ENCODE data around the gene SDHAF4.

- TF ChIP-seq MAX (IDR thresholded peaks at IDR 0.05; ENCODE audit: insufficient read depth, insufficient read length) (no peak), POLR2AphosphoS5 (IDR thresholded peaks at IDR 0.05; ENCODE audit: insufficient read depth, low read depth, low read length) (peak; percentile 92), CTCF (IDR thresholded peaks at IDR 0.05; ENCODE audit: extremely low read depth in 1 of 2, insufficient read depth in 1 of 2, low read depth in 1 of 2, low read length in 2 of 2) (peak in 1 of 2 donors; percentile 2), POLR2A (IDR thresholded peaks at IDR 0.05; ENCODE audit: low read depth, low read length) (peak; percentile 93)
Measured at GRCh38 chr6:70566751-70567382, at the start of gene SDHAF4.

All from endothelial cell of umbilical vein (primary cell).